ENCODE results near the gene TRUB2. TPM values are rescaled to one million over a fixed set of nuclear protein-coding genes. Genes with fewer than 3 reads are reported as not detected.

TRUB2 gene
- total RNA-seq, 1 experiment from 2014 or later, result 42.1 TPM

- no peak for TF ChIP-seq REST (IDR thresholded peaks at IDR 0.05; ENCODE audit: low read depth)
Measured at GRCh38 chr9:128260340-128260739, 61.9 kb downstream of the TRUB2 start (continued).

- H3K9me2 ChIP-seq (ENCODE audit: insufficient read depth), result no peaks in the 10 kb centered on the region
- H2AFZ ChIP-seq (ENCODE audit: low read depth, low read length, poor library complexity, severe bottlenecking), result no peak overlapping the region
- no peaks in the 10 kb centered on the region for H3K79me2 ChIP-seq (ENCODE audit: insufficient read depth, low read length)
- BruUV-seq (replicated peaks), result no TSS peak
- TF ChIP-seq CTCF (IDR thresholded peaks at IDR 0.05 in 2 of 3, conservative IDR thresholded peaks at IDR 0.05 in 1 of 3; ENCODE audit: borderline replicate concordance in 1 of 3, insufficient read depth in 1 of 3, low read depth in 2 of 3, low read length in 2 of 3) (peak in 2 of 3 experiments; percentile 26 to 35; a peak in 2 of 6 replicates), MAX (IDR thresholded peaks at IDR 0.05) (no peak), YY1 (IDR thresholded peaks at IDR 0.05; ENCODE audit: extremely low read depth, insufficient replicate concordance, low read depth, low read length) (no peak)
- DNase-seq (ENCODE audit: low read depth, low spot score) (no peak), ATAC-seq (no peak)
- no peak overlapping the region for H3K4me2 ChIP-seq (ENCODE audit: low read length)
- no peaks in the 10 kb centered on the region for H4K20me1 ChIP-seq (ENCODE audit: insufficient read depth)
- H3K27me3 ChIP-seq (ENCODE audit: insufficient read depth, low read length), result no peaks in the 10 kb centered on the region
- peaks cover 0 to 7% of the 10 kb centered on the region in 2 experiments; a peak in 1 of 4 replicates for H3K4me1 ChIP-seq (ENCODE audit: control insufficient read depth in 1 of 2, insufficient read depth in 2 of 2, low read length in 2 of 2)
- H3K9me3 ChIP-seq (ENCODE audit: control insufficient read depth in 1 of 2, insufficient read depth in 1 of 2, low read depth in 1 of 2, low read length in 2 of 2), result no peaks in the 10 kb centered on the region
- H3K36me3 ChIP-seq (ENCODE audit: control insufficient read depth in 1 of 2, insufficient read depth in 2 of 2, low read length in 2 of 2), result peaks cover 0 to 22% of the 10 kb centered on the region in 2 experiments; a peak in 2 of 4 replicates
- RAD21 ChIA-PET (ENCODE audit: low non-redundant PET in 1 of 2, low total read pairs in 2 of 2, uncharacterized antibody in 2 of 2, unreplicated experiment in 2 of 2), result no interaction called here
- no peak overlapping the region for H3K9ac ChIP-seq (ENCODE audit: low read length)
- POLR2A ChIA-PET, result interaction anchor here (1.0 kb wide), 1 partner anchor 9 kb away, joined by 3 read pairs; no protein-coding TSS in a partner anchor
- intact Hi-C loops (cut with micrococcal nuclease), result no loop called here
- H3K4me3 ChIP-seq (replicated peaks in 1 of 2; ENCODE audit: low read depth in 1 of 2, low read length in 2 of 2), result no peak overlapping the region
- CTCF ChIA-PET, result no interaction called here
- H3K27ac ChIP-seq (ENCODE audit: low read depth, low read length), result no peak overlapping the region; the same call in 1 of the 2 replicates
Measured at GRCh38 chr9:128259156-128259555, 63.1 kb downstream of the TRUB2 start.

All from HCT116 (cell line).